OCI-LY1 (cell line): Measurements from ENCODE around the gene ZNF672.
"Not testable (repeated sequence)": the region's sequence is repeated elsewhere in the genome, so short reads cannot be mapped to it uniquely, and the experiment has no call there.

Experiments used
- H2AFZ ChIP-seq: fragments of 200-600 bp; sonication (generic), shearing (Covaris generic); 2 replicates; pipeline ENCODE4 v1.6.0; 2014; ENCODE audit warnings: antibody characterized with exemption, mild to moderate bottlenecking, low read length
- H3F3A ChIP-seq: fragments of 200-600 bp; sonication (generic), shearing (Covaris generic); 2 replicates; pipeline ENCODE4 v1.6.0; 2014; ENCODE audit warnings: mild to moderate bottlenecking, antibody characterized with exemption, low read length, moderate library complexity; ENCODE audit not compliant: insufficient read depth
- H3K27ac ChIP-seq: fragments of 200-600 bp; sonication (generic); 2 replicates; pipeline ENCODE4 v1.5.1; 2014; ENCODE audit warnings: low read length, mixed run types, mild to moderate bottlenecking, low read depth; ENCODE audit not compliant: poor library complexity, severe bottlenecking
- H3K27me3 ChIP-seq: fragments of 200-600 bp; sonication (generic); 2 replicates; pipeline ENCODE4 v1.6.0; 2014; ENCODE audit warnings: antibody characterized with exemption, mild to moderate bottlenecking, low read length, moderate library complexity; ENCODE audit not compliant: insufficient read depth
- H3K36me3 ChIP-seq: fragments of 200-600 bp; sonication (generic); 2 replicates; pipeline ENCODE4 v1.6.1; 2014; ENCODE audit warnings: mild to moderate bottlenecking, antibody characterized with exemption, low read length, moderate library complexity, mixed read lengths; ENCODE audit not compliant: insufficient read depth
- H3K4me1 ChIP-seq: fragments of 200-600 bp; sonication (generic); 2 replicates; pipeline ENCODE4 v1.5.1; 2014; ENCODE audit warnings: mild to moderate bottlenecking, low read length, moderate library complexity; ENCODE audit not compliant: insufficient read depth, severe bottlenecking
- H3K4me2 ChIP-seq: fragments of 200-600 bp; sonication (generic), shearing (Covaris generic); 2 replicates; pipeline ENCODE4 v1.6.1; 2014; ENCODE audit warnings: low read length
- H3K4me3 ChIP-seq: fragments of 200-600 bp; sonication (generic); 2 replicates; pipeline ENCODE4 v1.5.1; 2014; ENCODE audit warnings: low read length, low read depth, mild to moderate bottlenecking, mixed read lengths; ENCODE audit not compliant: poor library complexity, severe bottlenecking
- H3K79me2 ChIP-seq: fragments of 200-600 bp; shearing (Covaris generic); 2 replicates; pipeline ENCODE4 v1.6.1; 2016; ENCODE audit warnings: mixed run types, low read length, mixed read lengths; ENCODE audit not compliant: insufficient read depth
- H3K9ac ChIP-seq: fragments of 200-600 bp; sonication (generic), shearing (Covaris generic); 2 replicates; pipeline ENCODE4 v1.6.1; 2014; ENCODE audit warnings: mild to moderate bottlenecking, low read length, mixed read lengths
- H3K9me2 ChIP-seq: fragments of 200-600 bp; sonication (generic), shearing (Covaris generic); 2 replicates; pipeline ENCODE4 v1.6.1; 2014; ENCODE audit warnings: low read depth, mild to moderate bottlenecking, low read length, mixed read lengths
- H3K9me3 ChIP-seq: fragments of 200-600 bp; shearing (Covaris generic); 2 replicates; pipeline ENCODE4 v1.6.1; 2014; ENCODE audit warnings: low read length, mixed read lengths
- H4K20me1 ChIP-seq: fragments of 200-600 bp; sonication (generic), shearing (Covaris generic); 2 replicates; pipeline ENCODE4 v1.6.0; 2016; ENCODE audit warnings: mild to moderate bottlenecking, low read length; ENCODE audit not compliant: insufficient read depth
- EZH2 ChIP-seq: fragments of 200-600 bp; sonication (generic), shearing (Covaris generic); IDR thresholded peaks from 2 replicates; pipeline ENCODE4 v1.8.0; 2017; ENCODE audit warnings: borderline replicate concordance, mixed run types, mild to moderate bottlenecking, antibody characterized with exemption, low read length, moderate library complexity, mixed read lengths
- TF ChIP-seq, protein P1 (sequence below): fragments of 200-600 bp; sonication (generic), shearing (Covaris generic); IDR thresholded peaks from 2 replicates; pipeline ENCODE4 v1.5.1; 2017; ENCODE audit warnings: mild to moderate bottlenecking, antibody characterized with exemption, low read length, moderate library complexity, mixed read lengths

ZNF672 gene

DNA sequence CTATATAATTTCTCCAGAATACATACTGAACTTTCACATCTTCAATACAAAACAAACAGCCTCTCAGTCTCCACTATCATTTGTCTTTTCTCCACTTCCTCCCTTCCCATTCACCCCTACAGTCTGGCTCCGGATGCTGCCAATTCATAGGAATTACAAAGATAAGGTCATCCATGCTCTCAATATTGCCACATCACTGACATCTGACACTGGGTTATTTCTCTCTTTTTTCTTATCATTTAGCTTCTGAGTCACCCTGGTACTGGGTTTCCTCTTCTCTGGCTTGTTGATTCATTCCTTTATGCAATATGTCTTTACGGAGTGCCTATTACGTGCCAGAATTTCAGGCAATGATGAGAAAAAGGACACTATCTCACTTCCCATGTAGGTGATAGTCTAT lies 9.2 kb upstream of the ZNF672 start:
- H3K4me2 ChIP-seq: no peak overlapping the region
- no peak overlapping the region for H3K4me3 ChIP-seq
- no peaks in the 10 kb centered on the region for H3K79me2 ChIP-seq
- no peak overlapping the region for H2AFZ ChIP-seq
- H3K9ac ChIP-seq: no peak overlapping the region
- peaks cover 1% of the 10 kb centered on the region; the same call in 1 of the 2 replicates for H3K36me3 ChIP-seq
- peaks cover 24% of the 10 kb centered on the region for H3K4me1 ChIP-seq
- no peaks in the 10 kb centered on the region for H3K27me3 ChIP-seq
- no peaks in the 10 kb centered on the region for H3F3A ChIP-seq
- no peak overlapping the region for H3K27ac ChIP-seq
- no peaks in the 10 kb centered on the region for H3K9me2 ChIP-seq
- no peaks in the 10 kb centered on the region for H4K20me1 ChIP-seq
- no peaks in the 10 kb centered on the region for H3K9me3 ChIP-seq
- TF ChIP-seq, protein P1, sequence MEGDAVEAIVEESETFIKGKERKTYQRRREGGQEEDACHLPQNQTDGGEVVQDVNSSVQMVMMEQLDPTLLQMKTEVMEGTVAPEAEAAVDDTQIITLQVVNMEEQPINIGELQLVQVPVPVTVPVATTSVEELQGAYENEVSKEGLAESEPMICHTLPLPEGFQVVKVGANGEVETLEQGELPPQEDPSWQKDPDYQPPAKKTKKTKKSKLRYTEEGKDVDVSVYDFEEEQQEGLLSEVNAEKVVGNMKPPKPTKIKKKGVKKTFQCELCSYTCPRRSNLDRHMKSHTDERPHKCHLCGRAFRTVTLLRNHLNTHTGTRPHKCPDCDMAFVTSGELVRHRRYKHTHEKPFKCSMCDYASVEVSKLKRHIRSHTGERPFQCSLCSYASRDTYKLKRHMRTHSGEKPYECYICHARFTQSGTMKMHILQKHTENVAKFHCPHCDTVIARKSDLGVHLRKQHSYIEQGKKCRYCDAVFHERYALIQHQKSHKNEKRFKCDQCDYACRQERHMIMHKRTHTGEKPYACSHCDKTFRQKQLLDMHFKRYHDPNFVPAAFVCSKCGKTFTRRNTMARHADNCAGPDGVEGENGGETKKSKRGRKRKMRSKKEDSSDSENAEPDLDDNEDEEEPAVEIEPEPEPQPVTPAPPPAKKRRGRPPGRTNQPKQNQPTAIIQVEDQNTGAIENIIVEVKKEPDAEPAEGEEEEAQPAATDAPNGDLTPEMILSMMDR: no peak
- TF ChIP-seq EZH2: no peak

DNA sequence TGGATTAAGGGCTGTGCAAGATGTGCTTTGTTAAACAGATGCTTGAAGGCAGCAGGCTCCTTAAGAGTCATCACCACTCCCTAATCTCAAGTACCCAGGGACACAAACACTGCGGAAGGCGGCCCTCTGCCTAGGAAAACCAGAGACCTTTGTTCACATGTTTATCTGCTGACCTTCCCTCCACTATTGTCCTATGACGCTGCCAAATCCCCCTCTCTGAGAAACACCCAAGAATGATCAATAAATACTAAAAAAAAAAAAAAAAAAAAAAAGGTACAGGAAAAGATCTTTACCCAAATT lies 7.4 kb upstream of the ZNF672 start:
- H3K9me3 ChIP-seq, H3K27ac ChIP-seq, H3K9me2 ChIP-seq, H4K20me1 ChIP-seq, H3K4me2 ChIP-seq, H3K79me2 ChIP-seq, H3K27me3 ChIP-seq, H3K9ac ChIP-seq, H2AFZ ChIP-seq, H3K36me3 ChIP-seq, H3K4me1 ChIP-seq, H3F3A ChIP-seq, H3K4me3 ChIP-seq: not testable (repeated sequence)

DNA sequence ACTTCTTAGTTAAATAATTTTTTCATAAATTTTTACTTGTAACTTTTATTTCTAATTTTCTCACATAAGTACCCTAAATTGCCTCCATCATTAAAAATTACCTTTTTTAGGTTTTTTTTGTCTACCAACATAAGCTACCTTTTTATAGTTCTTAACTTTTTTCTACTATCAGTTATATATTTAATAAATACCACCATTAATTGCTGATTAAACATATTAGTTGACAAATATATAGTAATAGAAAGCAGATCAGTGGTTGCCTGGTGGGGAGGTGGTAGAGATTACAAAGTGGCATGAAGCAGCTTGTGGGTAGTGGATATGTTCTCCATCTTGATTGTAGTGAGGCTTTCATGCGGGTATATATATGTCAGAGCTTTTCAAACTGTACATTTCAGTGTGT lies 6.2 kb upstream of the ZNF672 start:
- H3K4me3 ChIP-seq: no peak overlapping the region
- H3K27ac ChIP-seq: no peak overlapping the region
- H4K20me1 ChIP-seq: no peaks in the 10 kb centered on the region
- no peak overlapping the region for H3K9ac ChIP-seq
- H3F3A ChIP-seq: no peaks in the 10 kb centered on the region
- no peaks in the 10 kb centered on the region for H3K36me3 ChIP-seq
- TF ChIP-seq, protein P1: no peak
- TF ChIP-seq EZH2: no peak
- no peaks in the 10 kb centered on the region for H3K79me2 ChIP-seq
- no peak overlapping the region for H2AFZ ChIP-seq
- peaks cover 7% of the 10 kb centered on the region for H3K4me1 ChIP-seq
- no peak overlapping the region for H3K4me2 ChIP-seq
- H3K9me3 ChIP-seq: no peaks in the 10 kb centered on the region
- no peaks in the 10 kb centered on the region for H3K9me2 ChIP-seq
- no peaks in the 10 kb centered on the region for H3K27me3 ChIP-seq

DNA sequence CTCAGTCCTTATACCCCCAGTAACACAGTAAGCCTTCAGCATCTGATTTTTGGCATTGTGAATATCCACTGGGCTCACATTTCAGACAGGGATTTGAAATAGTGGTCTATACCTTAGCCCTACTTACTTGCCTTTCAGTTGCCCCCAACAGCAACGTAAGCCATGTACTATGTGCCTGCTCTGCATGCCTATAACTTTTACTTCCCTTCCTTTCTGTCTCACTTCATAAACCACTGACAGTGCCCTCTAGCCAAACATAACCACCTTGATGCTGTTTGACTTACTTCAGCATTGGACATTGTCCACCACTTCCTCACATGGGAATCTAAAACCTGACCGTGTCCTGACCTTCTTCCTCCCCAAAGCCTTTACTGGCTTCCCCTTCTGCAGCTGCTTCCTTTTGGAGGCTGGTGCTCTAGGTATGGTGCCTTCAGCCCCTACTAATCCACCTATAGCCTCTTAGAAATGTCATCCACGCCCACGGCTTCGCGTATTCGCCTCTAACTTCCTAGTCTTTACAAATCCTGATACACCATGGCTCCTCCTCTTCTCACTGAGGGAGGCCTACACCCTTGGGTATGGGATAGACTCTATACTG lies 3.6 kb upstream of the ZNF672 start:
- no peak overlapping the region for H3K4me2 ChIP-seq

More for the DNA sequence above, 3.6 kb upstream of the ZNF672 start:
- H3K27ac ChIP-seq: no peak overlapping the region
- H3K36me3 ChIP-seq: no peaks in the 10 kb centered on the region
- H2AFZ ChIP-seq: no peak overlapping the region
- H3K9me2 ChIP-seq: no peaks in the 10 kb centered on the region
- no peak overlapping the region for H3K4me3 ChIP-seq
- no peaks in the 10 kb centered on the region for H3K9me3 ChIP-seq
- H3F3A ChIP-seq: no peaks in the 10 kb centered on the region
- H3K9ac ChIP-seq: no peak overlapping the region
- TF ChIP-seq, protein P1: no peak; the same call in 1 of the 2 replicates
- TF ChIP-seq EZH2: no peak
- no peaks in the 10 kb centered on the region for H3K27me3 ChIP-seq
- no peaks in the 10 kb centered on the region for H3K79me2 ChIP-seq
- H4K20me1 ChIP-seq: no peaks in the 10 kb centered on the region
- H3K4me1 ChIP-seq: peaks cover 13% of the 10 kb centered on the region
